Skin epidermis (tissue), 12 donors: Measurements from ENCODE around the gene TTC28.

ENCODE experiments used
- H3K27ac ChIP-seq, 21 experiments: fragments of 200-600 bp; sonication (generic) in 11 of 21; one replicate each; pipeline ENCODE4 v1.5.0; 2020; ENCODE audit warnings: mild to moderate bottlenecking in 3 of 21, inconsistent platforms in 2 of 21, moderate library complexity in 2 of 21
- H3K4me3 ChIP-seq, 7 experiments: fragments of 200-600 bp; sonication (generic) in 2 of 7; one replicate each; pipeline ENCODE4 v1.5.0; 2020; ENCODE audit warnings: inconsistent platforms in 2 of 7, mild to moderate bottlenecking in 2 of 7, moderate library complexity in 1 of 7

Gene TTC28

GRCh38 chr22:28252539-28252938 is 427.1 kb downstream of the TTC28 start:
- Histone ChIP-seq H3K4me3 (no peak overlapping the region), H3K27ac (no peak overlapping the region)

- H3K4me3 ChIP-seq = no peak overlapping the region
- H3K27ac ChIP-seq = peak overlapping the region in 4 of 21 experiments; percentile 11 to 54 (median 38)
Measured at GRCh38 chr22:28250036-28250695, 429.5 kb downstream of the TTC28 start.

GRCh38 chr22:28249402-28249801 is 430.2 kb downstream of the TTC28 start:
- Histone ChIP-seq H3K4me3 (no peak overlapping the region), H3K27ac (peak overlapping the region in 4 of 21 experiments; percentile 11 to 54 (median 38))

- Histone ChIP-seq H3K4me3 (no peak overlapping the region), H3K27ac (peak overlapping the region in 3 of 21 experiments; percentile 4 to 51 (median 10))
Measured at GRCh38 chr22:28247667-28248363, 431.8 kb downstream of the TTC28 start.

- H3K27ac ChIP-seq = peak overlapping the region in 4 of 21 experiments; percentile 4 to 51 (median 25)
- no peak overlapping the region for H3K4me3 ChIP-seq
Measured at GRCh38 chr22:28247136-28247535, 432.5 kb downstream of the TTC28 start.

- H3K4me3 ChIP-seq = no peak overlapping the region
- H3K27ac ChIP-seq = peak overlapping the region in 1 of 21 experiments; percentile 51
Measured at GRCh38 chr22:28246397-28246796, 433.2 kb downstream of the TTC28 start.

- peak overlapping the region in 1 of 21 experiments; percentile 51 for H3K27ac ChIP-seq
Measured at GRCh38 chr22:28245579-28246224, 433.9 kb downstream of the TTC28 start.

GRCh38 chr22:28244757-28245156 is 434.9 kb downstream of the TTC28 start:
- H3K4me3 ChIP-seq = no peak overlapping the region
- no peak overlapping the region for H3K27ac ChIP-seq

More at GRCh38 chr22:28245579-28246224, 433.9 kb downstream of the TTC28 start:
- no peak overlapping the region for H3K4me3 ChIP-seq

- H3K4me3 ChIP-seq = no peak overlapping the region
- H3K27ac ChIP-seq = no peak overlapping the region
Measured at GRCh38 chr22:28243539-28243938, 436.1 kb downstream of the TTC28 start.

GRCh38 chr22:28241656-28242290 is 437.9 kb downstream of the TTC28 start:
- H3K27ac ChIP-seq = no peak overlapping the region
- H3K4me3 ChIP-seq = no peak overlapping the region

GRCh38 chr22:28239941-28240340 is 439.7 kb downstream of the TTC28 start:
- H3K4me3 ChIP-seq = no peak overlapping the region
- H3K27ac ChIP-seq = no peak overlapping the region

GRCh38 chr22:28237783-28238182 is 441.9 kb downstream of the TTC28 start:
- no peak overlapping the region for H3K27ac ChIP-seq

GRCh38 chr22:28237112-28237511 is 442.5 kb downstream of the TTC28 start:
- H3K27ac ChIP-seq = no peak overlapping the region

More at GRCh38 chr22:28237783-28238182, 441.9 kb downstream of the TTC28 start:
- no peak overlapping the region for H3K4me3 ChIP-seq

GRCh38 chr22:28232204-28232603 is 447.4 kb downstream of the TTC28 start:
- H3K4me3 ChIP-seq = no peak overlapping the region
- H3K27ac ChIP-seq = no peak overlapping the region

More at GRCh38 chr22:28237112-28237511, 442.5 kb downstream of the TTC28 start:
- H3K4me3 ChIP-seq = no peak overlapping the region

- Histone ChIP-seq H3K4me3 (no peak overlapping the region), H3K27ac (no peak overlapping the region)
Measured at GRCh38 chr22:28231441-28231840, 448.2 kb downstream of the TTC28 start.

GRCh38 chr22:28230671-28231070 is 449.0 kb downstream of the TTC28 start:
- Histone ChIP-seq H3K4me3 (no peak overlapping the region), H3K27ac (no peak overlapping the region)

GRCh38 chr22:28229566-28230485 is 449.8 kb downstream of the TTC28 start:
- Histone ChIP-seq H3K27ac (peak overlapping the region in 4 of 21 experiments; percentile 3 to 75 (median 30)), H3K4me3 (no peak overlapping the region)

- Histone ChIP-seq H3K4me3 (no peak overlapping the region), H3K27ac (no peak overlapping the region)
Measured at GRCh38 chr22:28223826-28224225, 455.8 kb downstream of the TTC28 start.
